ENCODE data around the gene EPB41L2.
A peak's percentile ranks its signal among the peaks of the same experiment; 100 is the strongest.

The EPB41L2 gene

GRCh38 chr6:130937942-130938604, 125.0 kb downstream of the EPB41L2 start:
- Histone ChIP-seq H3K27ac (no peak overlapping the region), H3K4me3 (no peak overlapping the region), H3K9me3 (ENCODE audit: low read depth, low read length) (no peaks in the 10 kb centered on the region), H3K9ac (ENCODE audit: insufficient read length) (no peak overlapping the region), H3K36me3 (ENCODE audit: insufficient read depth, low read length) (no peaks in the 10 kb centered on the region)
- no peak for TF ChIP-seq POLR2AphosphoS5 (IDR thresholded peaks at IDR 0.05; ENCODE audit: borderline replicate concordance, low read depth, low read length)
- TF ChIP-seq EZH2 (IDR thresholded peaks at IDR 0.05): no peak
- no peak for TF ChIP-seq FOXP2 (optimal IDR thresholded peaks at IDR 0.05; ENCODE audit: control extremely low read depth, extremely low read length, insufficient read depth)
- DNase-seq (ENCODE audit: low read depth, low spot score): no peak

- no peaks in the 10 kb centered on the region for H3K9me3 ChIP-seq (ENCODE audit: low read depth, low read length)
- no peak for DNase-seq (ENCODE audit: low read depth, low spot score)
- H3K9ac ChIP-seq (ENCODE audit: insufficient read length): no peak overlapping the region
- H3K36me3 ChIP-seq (ENCODE audit: insufficient read depth, low read length): no peaks in the 10 kb centered on the region
- no peak overlapping the region for H3K27ac ChIP-seq
- no peak overlapping the region for H3K4me3 ChIP-seq
- TF ChIP-seq EZH2 (IDR thresholded peaks at IDR 0.05): no peak
- TF ChIP-seq FOXP2 (optimal IDR thresholded peaks at IDR 0.05; ENCODE audit: control extremely low read depth, extremely low read length, insufficient read depth): no peak
- TF ChIP-seq POLR2AphosphoS5 (IDR thresholded peaks at IDR 0.05; ENCODE audit: borderline replicate concordance, low read depth, low read length): no peak
Measured at GRCh38 chr6:130936933-130937332, 126.1 kb downstream of the EPB41L2 start.

- Histone ChIP-seq H3K9me3 (ENCODE audit: low read depth, low read length) (peaks cover 2% of the 10 kb centered on the region; the same call in 1 of the 2 replicates), H3K4me3 (peak overlapping the region; percentile 20), H3K27ac (peak overlapping the region; percentile 72), H3K36me3 (ENCODE audit: insufficient read depth, low read length) (no peaks in the 10 kb centered on the region), H3K9ac (ENCODE audit: insufficient read length) (no peak overlapping the region)
- no peak for DNase-seq (ENCODE audit: low read depth, low spot score)
- TF ChIP-seq EZH2 (IDR thresholded peaks at IDR 0.05): no peak
- TF ChIP-seq POLR2AphosphoS5 (IDR thresholded peaks at IDR 0.05; ENCODE audit: borderline replicate concordance, low read depth, low read length): no peak
- TF ChIP-seq FOXP2 (optimal IDR thresholded peaks at IDR 0.05; ENCODE audit: control extremely low read depth, extremely low read length, insufficient read depth): no peak
Measured at GRCh38 chr6:130935978-130936377, 127.1 kb downstream of the EPB41L2 start.

GRCh38 chr6:130934848-130935585, 128.0 kb downstream of the EPB41L2 start:
- H3K9me3 ChIP-seq (ENCODE audit: low read depth, low read length): peaks cover 2% of the 10 kb centered on the region; the same call in 1 of the 2 replicates
- TF ChIP-seq EZH2 (IDR thresholded peaks at IDR 0.05) (no peak), POLR2AphosphoS5 (IDR thresholded peaks at IDR 0.05; ENCODE audit: borderline replicate concordance, low read depth, low read length) (no peak), FOXP2 (optimal IDR thresholded peaks at IDR 0.05; ENCODE audit: control extremely low read depth, extremely low read length, insufficient read depth) (no peak)
- DNase-seq (ENCODE audit: low read depth, low spot score): no peak
- peak overlapping the region; percentile 72 for H3K27ac ChIP-seq
- H3K36me3 ChIP-seq (ENCODE audit: insufficient read depth, low read length): peaks cover 4% of the 10 kb centered on the region; the same call in 1 of the 2 replicates
- H3K4me3 ChIP-seq: peak overlapping the region; percentile 20
- H3K9ac ChIP-seq (ENCODE audit: insufficient read length): no peak overlapping the region

GRCh38 chr6:130933712-130934200, 129.3 kb downstream of the EPB41L2 start:
- DNase-seq (ENCODE audit: low read depth, low spot score): no peak
- peak overlapping the region; percentile 7 for H3K9ac ChIP-seq (ENCODE audit: insufficient read length)

GRCh38 chr6:130932921-130933320, 130.1 kb downstream of the EPB41L2 start:
- H3K9ac ChIP-seq (ENCODE audit: insufficient read length): no peak overlapping the region
- TF ChIP-seq EZH2 (IDR thresholded peaks at IDR 0.05) (no peak), FOXP2 (optimal IDR thresholded peaks at IDR 0.05; ENCODE audit: control extremely low read depth, extremely low read length, insufficient read depth) (no peak), POLR2AphosphoS5 (IDR thresholded peaks at IDR 0.05; ENCODE audit: borderline replicate concordance, low read depth, low read length) (no peak)
- H3K27ac ChIP-seq: peak overlapping the region; percentile 77
- H3K4me3 ChIP-seq: no peak overlapping the region
- peaks cover 2% of the 10 kb centered on the region; the same call in 1 of the 2 replicates for H3K9me3 ChIP-seq (ENCODE audit: low read depth, low read length)
- H3K36me3 ChIP-seq (ENCODE audit: insufficient read depth, low read length): peaks cover 4% of the 10 kb centered on the region; the same call in 1 of the 2 replicates
- no peak for DNase-seq (ENCODE audit: low read depth, low spot score)

More at GRCh38 chr6:130933712-130934200, 129.3 kb downstream of the EPB41L2 start:
- Histone ChIP-seq H3K9me3 (ENCODE audit: low read depth, low read length) (peaks cover 2% of the 10 kb centered on the region; the same call in 1 of the 2 replicates), H3K27ac (peak overlapping the region; percentile 77), H3K4me3 (peak overlapping the region; percentile 65), H3K36me3 (ENCODE audit: insufficient read depth, low read length) (peaks cover 4% of the 10 kb centered on the region; the same call in 1 of the 2 replicates)
- TF ChIP-seq EZH2 (IDR thresholded peaks at IDR 0.05): no peak
- TF ChIP-seq FOXP2 (optimal IDR thresholded peaks at IDR 0.05; ENCODE audit: control extremely low read depth, extremely low read length, insufficient read depth): no peak
- TF ChIP-seq POLR2AphosphoS5 (IDR thresholded peaks at IDR 0.05; ENCODE audit: borderline replicate concordance, low read depth, low read length): no peak

- TF ChIP-seq FOXP2 (optimal IDR thresholded peaks at IDR 0.05; ENCODE audit: control extremely low read depth, extremely low read length, insufficient read depth): no peak
- TF ChIP-seq EZH2 (IDR thresholded peaks at IDR 0.05): no peak
- no peak for TF ChIP-seq POLR2AphosphoS5 (IDR thresholded peaks at IDR 0.05; ENCODE audit: borderline replicate concordance, low read depth, low read length)
- H3K36me3 ChIP-seq (ENCODE audit: insufficient read depth, low read length): peaks cover 4% of the 10 kb centered on the region; the same call in 1 of the 2 replicates
- no peak overlapping the region for H3K9ac ChIP-seq (ENCODE audit: insufficient read length)
- peak overlapping the region; percentile 77 for H3K27ac ChIP-seq
- H3K9me3 ChIP-seq (ENCODE audit: low read depth, low read length): peaks cover 2% of the 10 kb centered on the region; the same call in 1 of the 2 replicates
- H3K4me3 ChIP-seq: no peak overlapping the region
- DNase-seq (ENCODE audit: low read depth, low spot score): no peak
Measured at GRCh38 chr6:130932438-130932837, 130.6 kb downstream of the EPB41L2 start.

- no peak for TF ChIP-seq FOXP2 (optimal IDR thresholded peaks at IDR 0.05; ENCODE audit: control extremely low read depth, extremely low read length, insufficient read depth)
- TF ChIP-seq POLR2AphosphoS5 (IDR thresholded peaks at IDR 0.05; ENCODE audit: borderline replicate concordance, low read depth, low read length): no peak
- no peak for TF ChIP-seq EZH2 (IDR thresholded peaks at IDR 0.05)
- Histone ChIP-seq H3K9me3 (ENCODE audit: low read depth, low read length) (peaks cover 2% of the 10 kb centered on the region; the same call in 1 of the 2 replicates), H3K27ac (no peak overlapping the region), H3K9ac (ENCODE audit: insufficient read length) (no peak overlapping the region), H3K4me3 (no peak overlapping the region), H3K36me3 (ENCODE audit: insufficient read depth, low read length) (peaks cover 4% of the 10 kb centered on the region; the same call in 1 of the 2 replicates)
- no peak for DNase-seq (ENCODE audit: low read depth, low spot score)
Measured at GRCh38 chr6:130931683-130932082, 131.4 kb downstream of the EPB41L2 start.

Data from SK-N-MC (cell line).